ENCODE results near the gene GPAM.
A peak's percentile ranks its signal among the peaks of the same experiment; 100 is the strongest.

GPAM gene

GRCh38 chr10:112184052-112184371 lies 447 bp upstream of the GPAM start:
- DNase-seq (ENCODE audit: low spot score) = no peak

GRCh38 chr10:112182784-112183328 lies 709 bp downstream of the GPAM start:
- DNase-seq (ENCODE audit: low spot score) = no peak

- DNase-seq (ENCODE audit: low spot score) = no peak
Measured at GRCh38 chr10:112177247-112177646, 6.3 kb downstream of the GPAM start.

- DNase-seq (ENCODE audit: low spot score) = no peak
Measured at GRCh38 chr10:112176543-112176942, 7.0 kb downstream of the GPAM start.

DNA sequence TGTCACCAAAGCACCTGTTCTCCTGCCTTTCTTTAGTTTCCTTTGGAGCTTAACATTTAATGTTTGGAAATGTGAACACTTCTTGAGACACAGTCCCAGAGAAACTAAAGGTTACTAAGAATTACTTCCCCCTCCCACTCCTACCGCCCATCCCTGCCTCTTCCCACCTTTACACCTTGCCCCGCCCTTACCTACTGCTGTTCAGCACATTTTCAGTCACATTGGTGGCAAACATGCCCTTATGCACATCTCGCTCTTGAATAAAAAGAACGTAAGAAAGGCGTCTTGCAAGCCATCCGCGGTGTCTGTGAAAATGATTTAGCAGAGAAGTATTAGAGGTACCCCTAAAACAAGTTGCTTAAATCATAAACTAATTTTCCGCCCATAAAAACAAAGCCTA lies 8.2 kb downstream of the GPAM start:
- DNase-seq (ENCODE audit: low spot score) = no peak

GRCh38 chr10:112173206-112173605 lies 10.4 kb downstream of the GPAM start:
- DNase-seq (ENCODE audit: low spot score) = no peak

- DNase-seq (ENCODE audit: low spot score) = no peak
Measured at GRCh38 chr10:112168733-112169132, 14.8 kb downstream of the GPAM start.

GRCh38 chr10:112166800-112167199 lies 16.8 kb downstream of the GPAM start:
- no peak for DNase-seq (ENCODE audit: low spot score)

DNA sequence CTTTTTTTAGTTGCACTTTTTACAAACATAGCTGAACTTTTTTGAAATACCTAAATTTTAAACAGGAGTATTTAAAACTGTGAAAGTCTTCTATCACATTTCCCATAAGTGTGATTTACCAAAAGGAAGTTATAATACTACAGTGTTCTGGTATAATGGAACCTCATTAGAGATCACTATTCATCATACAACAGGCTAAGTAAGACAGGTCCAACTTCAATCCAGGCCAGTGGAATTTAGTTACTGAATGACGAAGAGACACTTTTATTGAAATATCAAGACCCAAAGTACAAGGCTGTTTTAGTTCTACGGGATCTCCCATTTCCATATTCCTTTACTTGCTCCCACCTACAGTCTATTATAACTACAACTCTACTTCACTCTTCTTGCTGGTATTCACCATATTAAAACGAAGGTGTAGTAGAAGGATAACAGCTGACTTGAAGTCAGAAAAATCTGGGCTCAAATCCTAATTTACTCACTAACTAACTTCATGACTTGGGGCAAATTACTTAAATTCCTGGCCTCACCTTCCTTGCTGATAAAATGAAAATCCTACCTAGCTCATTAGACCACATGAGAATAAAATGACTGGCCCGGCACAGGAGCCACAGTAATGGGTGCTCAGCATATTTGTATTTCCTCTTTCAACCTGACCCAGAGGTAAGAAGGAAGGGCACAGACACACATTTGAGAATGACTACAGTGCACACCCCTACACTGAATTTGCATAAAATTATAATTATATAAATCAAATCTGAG lies 21.6 kb downstream of the GPAM start:
- DNase-seq (ENCODE audit: low spot score) = no peak

- DNase-seq (ENCODE audit: low spot score) = no peak
Measured at GRCh38 chr10:112160834-112161233, 22.7 kb downstream of the GPAM start.

DNA sequence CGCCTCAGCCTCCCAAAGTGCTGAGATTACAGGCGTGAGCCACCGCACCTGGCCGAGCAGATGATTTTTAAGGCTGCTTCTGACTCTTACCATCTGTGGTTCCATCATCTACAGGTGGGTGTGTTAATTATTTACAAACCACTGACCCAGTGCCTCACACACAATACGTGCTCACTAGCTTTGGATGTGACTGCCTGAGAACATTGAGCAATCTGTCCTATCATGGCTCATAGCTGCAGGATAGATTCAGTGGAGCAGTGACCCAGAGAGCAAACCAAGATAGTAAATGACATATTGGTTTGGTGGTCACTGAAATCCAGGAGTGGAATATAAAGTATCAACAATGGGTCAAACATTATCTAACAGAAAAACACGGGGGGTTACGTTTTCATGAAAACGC lies 24.1 kb downstream of the GPAM start:
- DNase-seq (ENCODE audit: low spot score) = no peak

DNA sequence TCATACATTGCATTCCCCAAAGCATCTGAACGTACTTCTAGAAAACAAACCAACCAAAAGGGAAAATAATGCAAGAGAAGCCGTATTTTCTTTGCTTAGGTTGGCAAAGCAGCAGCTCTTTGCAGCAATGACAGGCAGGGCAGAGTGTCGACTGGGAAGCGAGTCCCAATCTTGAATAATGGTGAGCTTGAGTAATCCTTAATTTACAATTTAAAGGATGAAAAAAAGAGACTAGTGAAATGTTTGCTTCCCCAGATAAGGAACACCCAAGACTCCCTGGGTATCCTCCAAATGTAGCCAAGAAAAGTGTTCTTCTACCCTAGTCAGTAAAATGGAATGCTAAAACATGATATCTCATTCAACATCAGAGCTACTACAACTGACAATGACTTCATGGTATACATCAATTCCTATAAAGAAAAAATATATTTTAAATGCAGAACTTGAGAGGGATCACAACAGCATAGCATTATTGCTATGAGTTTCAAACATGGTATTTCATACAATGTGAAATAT lies 32.0 kb downstream of the GPAM start:
- no peak for DNase-seq (ENCODE audit: low spot score)

GRCh38 chr10:112148331-112148730 lies 35.2 kb downstream of the GPAM start:
- DNase-seq (ENCODE audit: low spot score) = no peak

DNA sequence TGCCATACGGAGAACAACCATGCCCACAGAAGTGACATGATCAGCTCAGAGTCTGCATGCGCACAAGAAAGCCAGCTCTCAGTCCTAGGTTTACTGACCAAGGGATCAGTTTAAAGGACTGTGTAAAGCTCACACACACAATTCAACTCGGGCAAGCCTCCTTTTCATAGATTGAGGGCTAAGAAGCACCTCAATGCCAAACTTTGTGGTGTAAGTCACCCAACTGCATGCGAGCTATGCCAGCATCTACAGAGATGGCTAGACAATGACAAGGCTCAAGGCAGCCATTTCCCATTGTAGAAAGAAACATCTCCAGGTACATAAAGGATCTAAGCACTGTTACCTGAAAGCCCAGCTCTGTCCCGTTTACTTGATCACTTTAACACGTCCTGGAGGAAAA lies 36.8 kb downstream of the GPAM start:
- no peak for DNase-seq (ENCODE audit: low spot score)

GRCh38 chr10:112145263-112145662 lies 38.3 kb downstream of the GPAM start:
- no peak for DNase-seq (ENCODE audit: low spot score)

DNA sequence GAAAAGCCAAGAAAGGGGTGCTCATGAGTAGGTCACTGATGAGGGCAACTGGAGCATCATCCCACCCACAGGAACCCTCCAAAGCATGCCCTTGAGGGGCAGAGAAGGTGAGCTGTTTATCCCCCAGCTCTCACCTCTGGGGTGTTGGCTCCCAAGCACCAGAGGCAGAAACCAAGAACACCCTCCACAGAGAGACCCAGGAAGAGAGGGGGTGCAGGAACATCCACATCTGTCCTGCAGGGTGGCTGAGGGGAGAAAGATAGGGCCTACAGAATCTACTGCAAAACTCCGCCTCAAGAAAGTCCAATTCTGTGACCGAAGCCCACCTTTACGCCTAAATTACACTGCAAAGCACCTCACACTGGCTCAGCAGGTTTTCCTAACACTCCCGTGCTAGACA lies 40.1 kb downstream of the GPAM start:
- no peak for DNase-seq (ENCODE audit: low spot score)

GRCh38 chr10:112141292-112141691 lies 42.3 kb downstream of the GPAM start:
- DNase-seq (ENCODE audit: low spot score) = no peak

DNA sequence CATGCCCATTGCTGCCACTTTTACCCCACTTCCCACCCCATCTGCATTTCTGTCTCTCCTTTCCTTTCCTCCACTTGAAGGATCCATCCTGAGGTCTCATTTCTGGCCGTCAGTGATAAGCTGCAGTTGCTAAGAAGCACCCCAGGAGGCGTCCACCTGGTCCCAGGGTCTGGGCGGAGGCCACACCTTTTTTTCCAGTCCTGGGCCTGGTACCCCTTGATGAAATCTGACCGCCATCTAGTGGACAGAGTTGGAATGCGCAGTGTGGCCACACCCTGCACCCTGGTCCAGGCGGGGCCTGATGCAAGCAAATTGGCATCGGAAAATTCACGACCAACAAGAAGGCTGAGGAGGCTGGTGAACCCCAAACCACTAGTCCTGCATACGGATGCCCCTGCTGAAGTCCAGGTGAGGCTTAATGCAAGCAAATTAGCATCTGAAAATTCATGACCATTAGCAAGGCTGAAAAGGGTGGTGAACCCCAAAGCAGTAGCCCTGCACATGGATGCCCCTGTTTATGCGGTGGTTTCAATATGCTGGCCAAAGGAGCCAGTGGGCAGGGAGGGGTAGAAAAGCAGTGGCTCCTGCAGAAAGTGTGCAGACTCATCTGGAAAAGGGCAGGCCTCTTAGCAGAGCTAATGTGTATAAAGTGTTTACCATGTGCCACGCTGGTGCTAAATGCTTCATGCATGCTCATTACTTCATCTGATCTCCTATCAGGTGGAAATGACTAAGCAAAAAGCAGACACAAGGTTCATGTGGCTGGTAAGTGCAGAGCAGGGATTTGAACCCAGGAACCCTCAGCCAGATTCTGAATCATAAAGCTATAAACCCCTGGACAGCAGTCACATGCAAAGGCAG lies 43.2 kb downstream of the GPAM start:
- no peak for DNase-seq (ENCODE audit: low spot score)

DNA sequence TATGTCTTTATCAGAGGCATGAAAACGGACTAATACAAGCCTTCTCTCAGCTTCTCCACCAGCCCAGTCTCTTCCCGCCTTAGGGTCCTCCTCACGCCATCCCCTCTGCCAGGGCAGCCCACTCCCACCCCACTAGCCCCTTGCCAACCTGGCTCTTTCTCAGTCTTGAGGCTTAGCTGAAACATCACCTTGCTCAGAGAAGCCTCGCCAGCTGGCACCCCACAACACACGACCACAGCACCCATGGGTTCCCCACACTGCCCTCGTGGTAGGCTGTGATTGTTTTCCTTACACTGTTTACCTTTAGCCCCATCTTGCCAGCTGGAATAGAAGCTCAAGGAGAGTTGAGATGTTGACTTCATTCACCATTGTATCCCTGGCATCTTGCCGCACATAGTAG lies 44.4 kb downstream of the GPAM start:
- no peak for DNase-seq (ENCODE audit: low spot score)

GRCh38 chr10:112137154-112137987 lies 46.2 kb downstream of the GPAM start:
- peak; percentile 59 for DNase-seq (ENCODE audit: low spot score)

GRCh38 chr10:112136486-112137153 lies 46.9 kb downstream of the GPAM start:
- DNase-seq (ENCODE audit: low spot score) = peak; percentile 21

DNA sequence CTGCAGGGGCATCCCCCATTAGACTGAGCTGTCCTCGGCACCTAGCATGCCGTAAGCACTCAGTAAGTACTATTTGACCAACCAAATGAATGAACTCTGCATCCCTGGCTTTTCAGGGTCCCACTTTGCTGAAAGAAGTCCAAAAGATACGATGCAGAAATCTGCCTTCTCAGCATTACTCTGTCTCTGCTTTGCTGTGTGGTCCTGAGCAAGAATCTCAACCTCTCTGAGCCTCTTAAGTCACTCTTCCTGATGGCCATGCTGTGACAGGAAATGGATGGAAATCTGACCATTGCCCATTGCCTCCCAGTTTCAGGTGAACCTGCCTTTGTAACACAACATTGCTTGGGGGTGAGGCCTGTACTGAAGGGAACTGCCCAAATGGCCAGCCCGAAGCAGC lies 48.0 kb downstream of the GPAM start:
- no peak for DNase-seq (ENCODE audit: low spot score)

Data from putamen (tissue), 1 donor.